OCI-LY1 (cell line): ENCODE results near the gene PCYT1B.

Source experiments
- H2AFZ ChIP-seq: fragments of 200-600 bp; sonication (generic), shearing (Covaris generic); 2 replicates; pipeline ENCODE4 v1.6.0; 2014; ENCODE audit warnings: antibody characterized with exemption, mild to moderate bottlenecking, low read length
- H3F3A ChIP-seq: fragments of 200-600 bp; sonication (generic), shearing (Covaris generic); 2 replicates; pipeline ENCODE4 v1.6.0; 2014; ENCODE audit warnings: mild to moderate bottlenecking, antibody characterized with exemption, low read length, moderate library complexity; ENCODE audit not compliant: insufficient read depth
- H3K27ac ChIP-seq: fragments of 200-600 bp; sonication (generic); 2 replicates; pipeline ENCODE4 v1.5.1; 2014; ENCODE audit warnings: low read length, mixed run types, mild to moderate bottlenecking, low read depth; ENCODE audit not compliant: poor library complexity, severe bottlenecking
- H3K27me3 ChIP-seq: fragments of 200-600 bp; sonication (generic); 2 replicates; pipeline ENCODE4 v1.6.0; 2014; ENCODE audit warnings: antibody characterized with exemption, mild to moderate bottlenecking, low read length, moderate library complexity; ENCODE audit not compliant: insufficient read depth
- H3K36me3 ChIP-seq: fragments of 200-600 bp; sonication (generic); 2 replicates; pipeline ENCODE4 v1.6.1; 2014; ENCODE audit warnings: mild to moderate bottlenecking, antibody characterized with exemption, low read length, moderate library complexity, mixed read lengths; ENCODE audit not compliant: insufficient read depth
- H3K4me1 ChIP-seq: fragments of 200-600 bp; sonication (generic); 2 replicates; pipeline ENCODE4 v1.5.1; 2014; ENCODE audit warnings: mild to moderate bottlenecking, low read length, moderate library complexity; ENCODE audit not compliant: insufficient read depth, severe bottlenecking
- H3K4me2 ChIP-seq: fragments of 200-600 bp; sonication (generic), shearing (Covaris generic); 2 replicates; pipeline ENCODE4 v1.6.1; 2014; ENCODE audit warnings: low read length
- H3K4me3 ChIP-seq: fragments of 200-600 bp; sonication (generic); 2 replicates; pipeline ENCODE4 v1.5.1; 2014; ENCODE audit warnings: low read length, low read depth, mild to moderate bottlenecking, mixed read lengths; ENCODE audit not compliant: poor library complexity, severe bottlenecking
- H3K79me2 ChIP-seq: fragments of 200-600 bp; shearing (Covaris generic); 2 replicates; pipeline ENCODE4 v1.6.1; 2016; ENCODE audit warnings: mixed run types, low read length, mixed read lengths; ENCODE audit not compliant: insufficient read depth
- H3K9ac ChIP-seq: fragments of 200-600 bp; sonication (generic), shearing (Covaris generic); 2 replicates; pipeline ENCODE4 v1.6.1; 2014; ENCODE audit warnings: mild to moderate bottlenecking, low read length, mixed read lengths
- H3K9me2 ChIP-seq: fragments of 200-600 bp; sonication (generic), shearing (Covaris generic); 2 replicates; pipeline ENCODE4 v1.6.1; 2014; ENCODE audit warnings: low read depth, mild to moderate bottlenecking, low read length, mixed read lengths
- H3K9me3 ChIP-seq: fragments of 200-600 bp; shearing (Covaris generic); 2 replicates; pipeline ENCODE4 v1.6.1; 2014; ENCODE audit warnings: low read length, mixed read lengths
- H4K20me1 ChIP-seq: fragments of 200-600 bp; sonication (generic), shearing (Covaris generic); 2 replicates; pipeline ENCODE4 v1.6.0; 2016; ENCODE audit warnings: mild to moderate bottlenecking, low read length; ENCODE audit not compliant: insufficient read depth
- CTCF ChIP-seq: fragments of 200-600 bp; sonication (generic), shearing (Covaris generic); IDR thresholded peaks from 2 replicates; pipeline ENCODE4 v1.5.1; 2017; ENCODE audit warnings: mild to moderate bottlenecking, antibody characterized with exemption, low read length, moderate library complexity, mixed read lengths
- EZH2 ChIP-seq: fragments of 200-600 bp; sonication (generic), shearing (Covaris generic); IDR thresholded peaks from 2 replicates; pipeline ENCODE4 v1.8.0; 2017; ENCODE audit warnings: borderline replicate concordance, mixed run types, mild to moderate bottlenecking, antibody characterized with exemption, low read length, moderate library complexity, mixed read lengths

Gene PCYT1B

GRCh38 chrX:24577091-24577490, 70.1 kb downstream of the PCYT1B start:
- no peak for TF ChIP-seq CTCF
- no peak for TF ChIP-seq EZH2
- no peaks in the 10 kb centered on the region for H3K79me2 ChIP-seq
- H3K9me2 ChIP-seq = no peaks in the 10 kb centered on the region
- H3K27me3 ChIP-seq = no peaks in the 10 kb centered on the region
- no peak overlapping the region for H3K4me3 ChIP-seq
- H3K36me3 ChIP-seq = no peaks in the 10 kb centered on the region
- no peak overlapping the region for H3K27ac ChIP-seq
- H3K9me3 ChIP-seq = no peaks in the 10 kb centered on the region
- H3F3A ChIP-seq = no peaks in the 10 kb centered on the region
- no peak overlapping the region for H3K9ac ChIP-seq
- no peak overlapping the region for H3K4me2 ChIP-seq
- H4K20me1 ChIP-seq = no peaks in the 10 kb centered on the region
- no peaks in the 10 kb centered on the region for H3K4me1 ChIP-seq
- H2AFZ ChIP-seq = no peak overlapping the region

- no peak overlapping the region for H3K27ac ChIP-seq
- H3F3A ChIP-seq = no peaks in the 10 kb centered on the region
- H3K4me3 ChIP-seq = no peak overlapping the region
- H3K9me3 ChIP-seq = no peaks in the 10 kb centered on the region
- no peaks in the 10 kb centered on the region for H4K20me1 ChIP-seq
- no peaks in the 10 kb centered on the region for H3K79me2 ChIP-seq
- H3K4me2 ChIP-seq = no peak overlapping the region
- no peak for TF ChIP-seq CTCF
- TF ChIP-seq EZH2 = no peak
- H3K4me1 ChIP-seq = no peaks in the 10 kb centered on the region
- H3K36me3 ChIP-seq = no peaks in the 10 kb centered on the region
- H3K9me2 ChIP-seq = no peaks in the 10 kb centered on the region
- no peak overlapping the region for H2AFZ ChIP-seq
- no peak overlapping the region for H3K9ac ChIP-seq
- H3K27me3 ChIP-seq = no peaks in the 10 kb centered on the region
Measured at GRCh38 chrX:24575496-24575895, 71.7 kb downstream of the PCYT1B start.

DNA sequence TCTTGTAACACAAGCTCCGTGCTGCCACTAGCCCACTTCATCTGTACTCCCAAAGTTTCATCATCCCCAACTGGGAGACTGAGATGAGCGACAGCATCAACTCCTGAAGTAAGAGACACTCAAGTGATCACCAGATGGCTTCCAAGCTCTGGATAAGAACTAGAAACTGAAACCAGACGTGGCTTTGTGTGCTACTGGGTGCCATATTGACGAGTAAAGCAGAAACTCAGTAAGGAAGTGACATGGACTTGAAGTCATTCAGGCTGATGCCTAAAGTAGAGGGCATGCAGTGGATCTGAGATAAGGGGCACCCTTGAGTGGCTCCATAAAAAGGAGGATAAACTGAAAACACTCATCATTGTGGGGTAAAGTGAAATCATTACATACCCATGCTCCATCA, 72.4 kb downstream of the PCYT1B start:
- H3K4me2 ChIP-seq = no peak overlapping the region
- TF ChIP-seq EZH2 (no peak), CTCF (no peak)
- H3K9ac ChIP-seq = no peak overlapping the region

More for the DNA sequence above, 72.4 kb downstream of the PCYT1B start:
- H3K4me3 ChIP-seq = no peak overlapping the region
- H4K20me1 ChIP-seq = no peaks in the 10 kb centered on the region
- H3K79me2 ChIP-seq = no peaks in the 10 kb centered on the region
- H2AFZ ChIP-seq = no peak overlapping the region
- no peaks in the 10 kb centered on the region for H3K4me1 ChIP-seq
- H3K9me3 ChIP-seq = no peaks in the 10 kb centered on the region
- H3K36me3 ChIP-seq = no peaks in the 10 kb centered on the region
- H3K27ac ChIP-seq = no peak overlapping the region
- H3K9me2 ChIP-seq = no peaks in the 10 kb centered on the region
- H3F3A ChIP-seq = no peaks in the 10 kb centered on the region
- H3K27me3 ChIP-seq = no peaks in the 10 kb centered on the region
